DND-41 (cell line): ENCODE measurements around the gene SH2D4B.

Experiments
- ATAC-seq: fragments of 200-7000 bp; cut with Tn5 transposase; 3 replicates; pipeline ENCODE4 v1.9.1; 2021; ENCODE audit warnings: low read depth; ENCODE audit not compliant: insufficient read depth
- DNase-seq: peaks from one replicate; pipeline ENCODE4 v3.0.0-alpha.2; 2020
- H2AFZ ChIP-seq: 2 replicates; pipeline ENCODE4 v1.6.0; 2012; ENCODE audit warnings: low read depth, low read length
- H3K27ac ChIP-seq: 2 replicates; pipeline ENCODE4 v1.5.1; 2012; ENCODE audit warnings: low read length, inconsistent platforms
- H3K27me3 ChIP-seq: fragments of 200-600 bp; sonication (generic); 2 replicates; pipeline ENCODE4 v1.6.0; 2012; ENCODE audit warnings: low read length, mild to moderate bottlenecking, inconsistent platforms; ENCODE audit not compliant: insufficient read depth, poor library complexity
- H3K36me3 ChIP-seq: 2 replicates; pipeline ENCODE4 v1.5.1; 2012; ENCODE audit warnings: low read length, inconsistent platforms; ENCODE audit not compliant: insufficient read depth
- H3K4me1 ChIP-seq: 2 replicates; pipeline ENCODE4 v1.5.1; 2012; ENCODE audit warnings: mild to moderate bottlenecking, low read length; ENCODE audit not compliant: insufficient read depth
- H3K4me2 ChIP-seq: 2 replicates; pipeline ENCODE4 v1.6.0; 2012; ENCODE audit warnings: mild to moderate bottlenecking, moderate library complexity, low read length, inconsistent platforms; ENCODE audit not compliant: insufficient read depth
- H3K4me3 ChIP-seq, 2 experiments: fragments of 200-600 bp in 1 of 2; shearing (Covaris generic) in 1 of 2; 2 replicates each; pipeline ENCODE4 v1.5.1; 2012 to 2016; ENCODE audit warnings: inconsistent platforms in 2 of 2, low read length in 2 of 2, mild to moderate bottlenecking in 2 of 2, low read depth in 1 of 2, moderate library complexity in 1 of 2
- H3K79me2 ChIP-seq: 2 replicates; pipeline ENCODE4 v1.6.0; 2012; ENCODE audit warnings: low read length, inconsistent platforms; ENCODE audit not compliant: insufficient read depth
- H3K9ac ChIP-seq: 2 replicates; pipeline ENCODE4 v1.6.0; 2012; ENCODE audit warnings: low read depth, mild to moderate bottlenecking, inconsistent platforms, low read length, moderate library complexity
- H3K9me3 ChIP-seq: 2 replicates; pipeline ENCODE4 v1.5.1; 2012; ENCODE audit warnings: low read length, moderate library complexity, mild to moderate bottlenecking, inconsistent platforms; ENCODE audit not compliant: insufficient read depth, severe bottlenecking
- H4K20me1 ChIP-seq: 2 replicates; pipeline ENCODE4 v1.6.0; 2012; ENCODE audit warnings: low read length; ENCODE audit not compliant: insufficient read depth
- CTCF ChIP-seq: IDR thresholded peaks from 2 replicates; pipeline ENCODE4 v1.5.1; 2012; ENCODE audit warnings: borderline replicate concordance, low read length, moderate library complexity, mild to moderate bottlenecking; ENCODE audit not compliant: poor library complexity, severe bottlenecking; ENCODE audit errors: extremely low read depth
- EZH2 ChIP-seq: IDR thresholded peaks from 3 replicates; pipeline ENCODE4 v1.6.1; 2012; ENCODE audit warnings: borderline replicate concordance, low read depth, mild to moderate bottlenecking, moderate library complexity, low read length, inconsistent platforms; ENCODE audit not compliant: severe bottlenecking

SH2D4B gene

GRCh38 chr10:80537736-80538480 lies at the start of gene SH2D4B:
Gene SH2D4B, plus strand, starts transcription at chr10:80537902. Its CDS starts 430 bp downstream, at chr10:80538332.
- DNase-seq, result no peak
- Histone ChIP-seq H3K9ac (no peak within 1 kb of the TSS), H3K4me1 (no peaks in the 10 kb centered on the region), H3K9me3 (no peaks in the 10 kb centered on the region), H3K4me2 (no peak within 1 kb of the TSS), H3K4me3 (no peak within 1 kb of the TSS), H3K36me3 (no peaks in the 10 kb centered on the region), H3K27me3 (no peaks in the 10 kb centered on the region), H2AFZ (no peak within 1 kb of the TSS), H4K20me1 (no peaks in the 10 kb centered on the region), H3K79me2 (no peaks in the 10 kb centered on the region), H3K27ac (no peak within 1 kb of the TSS)
- TF ChIP-seq CTCF (no peak), EZH2 (no peak)
- no peak for ATAC-seq

DNA sequence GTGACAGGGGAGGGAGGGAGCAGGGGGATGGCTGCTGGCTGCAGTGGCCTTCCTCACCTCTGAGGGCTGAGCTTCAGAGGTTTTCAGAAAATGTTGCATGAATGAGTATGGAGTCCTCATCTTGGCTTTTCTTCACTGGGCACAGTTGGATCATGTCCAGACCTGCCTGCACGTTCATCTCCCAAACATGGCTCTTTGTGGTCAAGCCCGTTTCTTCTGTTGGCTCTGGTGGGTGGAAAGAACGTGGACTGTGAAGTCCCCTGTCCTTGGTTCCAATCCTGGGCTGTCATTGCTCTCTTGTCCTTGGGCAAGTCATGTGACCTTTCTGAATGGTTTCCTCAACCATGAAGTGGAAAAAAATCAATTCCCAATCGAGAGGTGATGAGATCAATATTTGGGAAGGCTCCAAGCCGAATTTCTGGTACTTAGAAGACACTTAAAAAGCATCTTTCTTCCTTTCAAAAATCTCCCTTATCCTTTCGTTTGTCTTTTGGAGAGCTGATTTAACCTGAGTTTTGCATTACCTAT lies 49.1 kb upstream of the SH2D4B start:
- H3K36me3 ChIP-seq, result peaks cover 21% of the 10 kb centered on the region; the same call in 1 of the 2 replicates
- peaks cover 17% of the 10 kb centered on the region for H3K4me1 ChIP-seq
- H3K9me3 ChIP-seq, result no peaks in the 10 kb centered on the region
- H3K27ac ChIP-seq, result no peak overlapping the region
- ATAC-seq (no peak), DNase-seq (no peak)
- H3K27me3 ChIP-seq, result no peaks in the 10 kb centered on the region
- H3K4me3 ChIP-seq, result no peak overlapping the region
- no peak overlapping the region for H2AFZ ChIP-seq
- H4K20me1 ChIP-seq, result peaks cover 23% of the 10 kb centered on the region; the same call in 1 of the 2 replicates
- peaks cover 19% of the 10 kb centered on the region for H3K79me2 ChIP-seq
- no peak overlapping the region for H3K4me2 ChIP-seq
- TF ChIP-seq CTCF (no peak), EZH2 (no peak)
- H3K9ac ChIP-seq, result no peak overlapping the region

DNA sequence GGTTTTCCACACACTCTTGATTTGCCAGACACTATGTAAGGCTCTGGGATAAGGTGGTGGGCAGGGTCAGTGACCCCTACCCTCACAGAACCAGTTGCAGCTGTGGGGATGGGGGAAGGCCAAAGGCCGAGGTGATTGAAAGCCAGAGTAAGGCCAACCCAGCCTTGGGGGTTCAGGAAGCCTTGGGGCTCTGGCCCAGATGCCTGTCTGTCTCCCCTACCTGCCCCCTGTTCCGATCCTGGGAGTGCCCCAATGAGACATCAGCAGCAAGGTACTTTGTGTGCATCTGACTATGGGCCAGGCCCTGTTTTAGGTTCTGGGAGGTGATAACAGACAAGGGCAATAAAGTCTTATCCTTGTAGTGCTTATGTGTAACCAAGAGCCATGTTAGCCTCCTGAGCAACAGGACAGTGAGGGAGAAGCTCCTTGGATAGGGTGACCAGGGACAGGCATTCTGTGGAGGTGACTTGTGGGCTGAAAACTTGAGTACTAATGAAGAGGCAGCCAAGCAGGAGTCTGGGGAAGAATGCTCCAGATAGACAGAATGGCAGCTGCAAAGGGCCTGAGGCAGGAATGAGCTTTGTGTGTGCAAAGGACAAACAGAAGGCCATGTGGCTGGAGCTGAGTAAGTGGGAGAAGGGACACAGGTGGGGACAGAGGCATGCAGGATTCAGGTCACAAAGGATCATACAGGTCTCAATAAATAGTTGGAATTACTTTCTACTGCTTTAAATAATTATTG lies 48.2 kb upstream of the SH2D4B start:
- no peak for TF ChIP-seq EZH2
- no peak for TF ChIP-seq CTCF

More for the DNA sequence above, 48.2 kb upstream of the SH2D4B start:
- Histone ChIP-seq H3K9me3 (no peaks in the 10 kb centered on the region), H3K79me2 (peaks cover 20% of the 10 kb centered on the region), H2AFZ (no peak overlapping the region), H3K27ac (no peak overlapping the region), H3K36me3 (peaks cover 21% of the 10 kb centered on the region; the same call in 1 of the 2 replicates), H3K4me3 (no peak overlapping the region), H3K9ac (no peak overlapping the region), H3K4me2 (no peak overlapping the region), H3K27me3 (no peaks in the 10 kb centered on the region), H4K20me1 (peaks cover 23% of the 10 kb centered on the region; the same call in 1 of the 2 replicates), H3K4me1 (peaks cover 27% of the 10 kb centered on the region)
- ATAC-seq (no peak), DNase-seq (no peak)
